ENCODE measurements around the gene NPAS2.

NPAS2 gene

GRCh38 chr2:100964681-100965169, 144.8 kb downstream of the NPAS2 start:
- Histone ChIP-seq H3K36me3 (ENCODE audit: insufficient read depth, low read length) (no peaks in the 10 kb centered on the region), H3K9ac (ENCODE audit: low read depth, low read length) (no peak overlapping the region), H3K4me1 (ENCODE audit: insufficient read depth, low read length) (no peaks in the 10 kb centered on the region), H3K9me3 (ENCODE audit: control insufficient read depth, insufficient read depth, low read length) (no peaks in the 10 kb centered on the region)

GRCh38 chr2:100965596-100965995, 145.7 kb downstream of the NPAS2 start:
- Histone ChIP-seq H3K9ac (ENCODE audit: low read depth, low read length) (no peak overlapping the region), H3K9me3 (ENCODE audit: control insufficient read depth, insufficient read depth, low read length) (no peaks in the 10 kb centered on the region), H3K4me1 (ENCODE audit: insufficient read depth, low read length) (no peaks in the 10 kb centered on the region), H3K36me3 (ENCODE audit: insufficient read depth, low read length) (no peaks in the 10 kb centered on the region)

GRCh38 chr2:100967716-100968115, 147.8 kb downstream of the NPAS2 start:
- no peak overlapping the region for H3K9ac ChIP-seq (ENCODE audit: low read depth, low read length)
- H3K36me3 ChIP-seq (ENCODE audit: insufficient read depth, low read length): no peaks in the 10 kb centered on the region
- no peaks in the 10 kb centered on the region for H3K4me1 ChIP-seq (ENCODE audit: insufficient read depth, low read length)

GRCh38 chr2:100968146-100969145, 148.5 kb downstream of the NPAS2 start:
- Histone ChIP-seq H3K4me1 (ENCODE audit: insufficient read depth, low read length) (no peaks in the 10 kb centered on the region), H3K36me3 (ENCODE audit: insufficient read depth, low read length) (no peaks in the 10 kb centered on the region), H3K9ac (ENCODE audit: low read depth, low read length) (no peak overlapping the region), H3K9me3 (ENCODE audit: control insufficient read depth, insufficient read depth, low read length) (no peaks in the 10 kb centered on the region)

More at GRCh38 chr2:100967716-100968115, 147.8 kb downstream of the NPAS2 start:
- no peaks in the 10 kb centered on the region for H3K9me3 ChIP-seq (ENCODE audit: control insufficient read depth, insufficient read depth, low read length)

GRCh38 chr2:100969998-100970397, 150.1 kb downstream of the NPAS2 start:
- H3K9ac ChIP-seq (ENCODE audit: low read depth, low read length): no peak overlapping the region
- H3K36me3 ChIP-seq (ENCODE audit: insufficient read depth, low read length): no peaks in the 10 kb centered on the region
- H3K9me3 ChIP-seq (ENCODE audit: control insufficient read depth, insufficient read depth, low read length): no peaks in the 10 kb centered on the region
- H3K4me1 ChIP-seq (ENCODE audit: insufficient read depth, low read length): no peaks in the 10 kb centered on the region

GRCh38 chr2:100971221-100971620, 151.3 kb downstream of the NPAS2 start:
- no peak overlapping the region for H3K9ac ChIP-seq (ENCODE audit: low read depth, low read length)
- H3K4me1 ChIP-seq (ENCODE audit: insufficient read depth, low read length): no peaks in the 10 kb centered on the region
- no peaks in the 10 kb centered on the region for H3K36me3 ChIP-seq (ENCODE audit: insufficient read depth, low read length)
- no peaks in the 10 kb centered on the region for H3K9me3 ChIP-seq (ENCODE audit: control insufficient read depth, insufficient read depth, low read length)

GRCh38 chr2:100972452-100972851, 152.5 kb downstream of the NPAS2 start:
- Histone ChIP-seq H3K4me1 (ENCODE audit: insufficient read depth, low read length) (no peaks in the 10 kb centered on the region), H3K9ac (ENCODE audit: low read depth, low read length) (no peak overlapping the region), H3K9me3 (ENCODE audit: control insufficient read depth, insufficient read depth, low read length) (no peaks in the 10 kb centered on the region), H3K36me3 (ENCODE audit: insufficient read depth, low read length) (no peaks in the 10 kb centered on the region)

- H3K36me3 ChIP-seq (ENCODE audit: insufficient read depth, low read length): no peaks in the 10 kb centered on the region
- H3K9ac ChIP-seq (ENCODE audit: low read depth, low read length): no peak overlapping the region
- H3K4me1 ChIP-seq (ENCODE audit: insufficient read depth, low read length): no peaks in the 10 kb centered on the region
- H3K9me3 ChIP-seq (ENCODE audit: control insufficient read depth, insufficient read depth, low read length): no peaks in the 10 kb centered on the region
Measured at GRCh38 chr2:100974712-100975520, 155.0 kb downstream of the NPAS2 start.

GRCh38 chr2:100975521-100975785, 155.5 kb downstream of the NPAS2 start:
- no peaks in the 10 kb centered on the region for H3K9me3 ChIP-seq (ENCODE audit: control insufficient read depth, insufficient read depth, low read length)
- H3K4me1 ChIP-seq (ENCODE audit: insufficient read depth, low read length): no peaks in the 10 kb centered on the region
- no peaks in the 10 kb centered on the region for H3K36me3 ChIP-seq (ENCODE audit: insufficient read depth, low read length)
- H3K9ac ChIP-seq (ENCODE audit: low read depth, low read length): no peak overlapping the region

GRCh38 chr2:100976061-100976460, 156.1 kb downstream of the NPAS2 start:
- Histone ChIP-seq H3K36me3 (ENCODE audit: insufficient read depth, low read length) (no peaks in the 10 kb centered on the region), H3K4me1 (ENCODE audit: insufficient read depth, low read length) (peaks cover 5% of the 10 kb centered on the region; the same call in 1 of the 2 replicates), H3K9me3 (ENCODE audit: control insufficient read depth, insufficient read depth, low read length) (no peaks in the 10 kb centered on the region), H3K9ac (ENCODE audit: low read depth, low read length) (no peak overlapping the region)

GRCh38 chr2:100976645-100977391, 156.9 kb downstream of the NPAS2 start:
- H3K36me3 ChIP-seq (ENCODE audit: insufficient read depth, low read length): no peaks in the 10 kb centered on the region
- peaks cover 11% of the 10 kb centered on the region; the same call in 1 of the 2 replicates for H3K4me1 ChIP-seq (ENCODE audit: insufficient read depth, low read length)
- H3K9me3 ChIP-seq (ENCODE audit: control insufficient read depth, insufficient read depth, low read length): no peaks in the 10 kb centered on the region
- H3K9ac ChIP-seq (ENCODE audit: low read depth, low read length): no peak overlapping the region

GRCh38 chr2:100977511-100977910, 157.6 kb downstream of the NPAS2 start:
- H3K4me1 ChIP-seq (ENCODE audit: insufficient read depth, low read length): peaks cover 13% of the 10 kb centered on the region; the same call in 1 of the 2 replicates
- H3K9ac ChIP-seq (ENCODE audit: low read depth, low read length): no peak overlapping the region
- H3K36me3 ChIP-seq (ENCODE audit: insufficient read depth, low read length): no peaks in the 10 kb centered on the region

GRCh38 chr2:100978582-100979191, 158.7 kb downstream of the NPAS2 start:
- Histone ChIP-seq H3K9ac (ENCODE audit: low read depth, low read length) (no peak overlapping the region), H3K9me3 (ENCODE audit: control insufficient read depth, insufficient read depth, low read length) (no peaks in the 10 kb centered on the region), H3K36me3 (ENCODE audit: insufficient read depth, low read length) (no peaks in the 10 kb centered on the region), H3K4me1 (ENCODE audit: insufficient read depth, low read length) (peaks cover 13% of the 10 kb centered on the region; the same call in 1 of the 2 replicates)

More at GRCh38 chr2:100977511-100977910, 157.6 kb downstream of the NPAS2 start:
- no peaks in the 10 kb centered on the region for H3K9me3 ChIP-seq (ENCODE audit: control insufficient read depth, insufficient read depth, low read length)

- H3K9ac ChIP-seq (ENCODE audit: low read depth, low read length): no peak overlapping the region
- H3K9me3 ChIP-seq (ENCODE audit: control insufficient read depth, insufficient read depth, low read length): no peaks in the 10 kb centered on the region
- H3K4me1 ChIP-seq (ENCODE audit: insufficient read depth, low read length): peaks cover 13% of the 10 kb centered on the region; the same call in 1 of the 2 replicates
- H3K36me3 ChIP-seq (ENCODE audit: insufficient read depth, low read length): no peaks in the 10 kb centered on the region
Measured at GRCh38 chr2:100980046-100980445, 160.1 kb downstream of the NPAS2 start.
